DLD1 (cell line): ENCODE measurements around the gene CXXC5.
"Not testable (repeated sequence)": the region's sequence is repeated elsewhere in the genome, so short reads cannot be mapped to it uniquely, and the experiment has no call there.

Source experiments
- in situ Hi-C: cut with HindIII; loops from 2 replicates; pipeline ENCODE4 v1.10.0; 2017; ENCODE audit warnings: low sequenced_read_pairs

The CXXC5 gene

DNA sequence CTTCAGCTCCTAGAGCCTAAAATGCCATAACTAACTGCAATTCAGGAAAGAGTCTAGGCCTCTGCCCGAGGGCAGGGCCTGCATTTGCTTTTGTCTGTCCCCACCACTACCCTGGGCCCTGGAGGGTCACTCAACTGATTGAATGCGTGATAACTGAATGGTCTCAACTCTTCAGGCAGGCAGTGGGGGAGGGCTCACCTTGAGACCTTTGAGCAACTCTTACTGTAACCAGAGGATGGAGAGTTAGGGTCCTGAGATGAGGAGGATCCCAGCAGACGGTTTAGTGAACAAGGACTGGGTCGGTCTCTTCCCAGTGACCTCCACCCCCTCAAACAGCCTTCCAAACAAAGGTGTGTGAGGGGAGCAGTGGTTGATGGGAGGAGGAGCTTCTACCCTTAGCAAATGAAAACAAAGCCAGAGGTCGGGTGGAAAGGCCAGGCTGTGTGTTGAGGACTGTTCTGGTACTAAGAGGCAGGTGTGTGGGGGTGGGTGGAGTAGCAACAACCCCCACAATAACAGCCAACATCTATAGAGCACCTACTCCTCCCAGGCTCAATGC, 59.4 kb downstream of the CXXC5 start:
- in situ Hi-C loops = loop anchor here (10.0 kb wide), 1 partner anchor 63 kb away; the partner anchor contains the start of gene CXXC5

DNA sequence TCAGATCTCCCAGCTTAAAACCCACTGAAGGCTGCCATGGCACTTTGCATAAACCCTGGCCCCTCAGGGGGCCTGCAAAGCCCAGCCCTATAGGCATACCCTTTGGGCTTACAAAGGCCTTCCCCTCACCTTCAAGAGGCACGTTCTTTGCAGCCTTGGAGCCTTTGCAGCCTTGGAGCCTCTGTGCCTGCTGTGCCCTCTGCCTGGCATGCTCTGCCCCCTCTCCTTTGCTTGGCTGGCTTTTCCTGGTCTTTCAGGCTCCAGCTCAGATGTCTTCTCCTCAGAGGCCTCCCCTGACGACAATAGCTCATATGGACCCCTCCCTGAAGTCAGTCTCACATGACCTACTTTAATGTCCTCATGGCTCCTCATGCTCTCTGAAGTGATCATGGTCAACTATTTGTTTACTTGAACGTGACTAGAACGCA, 60.3 kb downstream of the CXXC5 start:
- in situ Hi-C loops = loop anchor here (10.0 kb wide), 1 partner anchor 64 kb away; the partner anchor contains the start of gene CXXC5

DNA sequence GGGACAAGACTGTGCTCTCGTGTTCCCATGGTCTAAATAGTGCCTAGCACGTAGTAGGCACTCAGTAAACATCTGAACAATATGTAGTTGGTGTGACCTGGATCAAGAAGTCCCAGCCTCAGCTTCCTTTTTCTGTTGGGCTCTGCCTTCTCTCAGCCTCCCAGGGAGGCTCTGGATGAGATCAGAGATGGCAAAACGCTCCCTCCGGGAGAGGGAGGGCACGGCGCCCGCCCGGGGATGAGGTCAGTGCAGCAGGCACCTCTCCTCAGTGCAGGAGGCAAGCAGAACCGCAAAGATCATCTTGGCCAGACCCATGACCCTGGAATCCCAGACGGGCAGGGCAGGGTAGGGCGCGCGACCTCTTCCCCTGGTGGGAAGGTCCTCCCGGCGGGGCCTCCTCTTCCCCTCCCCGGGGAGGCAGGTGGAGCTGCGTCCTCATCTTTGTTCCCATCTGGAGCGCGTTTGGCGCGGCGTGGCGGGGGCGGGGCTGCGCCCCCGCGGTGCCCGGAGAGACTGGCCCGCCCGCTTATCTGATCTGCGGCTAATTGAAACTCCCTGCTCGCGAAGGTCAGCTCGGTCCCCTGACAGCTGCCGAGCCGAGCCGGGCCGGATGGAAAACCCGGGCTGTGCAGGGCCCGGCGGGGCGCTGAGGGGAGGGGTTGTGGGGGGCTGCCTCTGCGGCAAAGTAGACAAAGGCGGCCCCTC, 60.9 kb downstream of the CXXC5 start:
- in situ Hi-C loops = loop anchor here (10.0 kb wide), 1 partner anchor 64 kb away; the partner anchor contains the start of gene CXXC5

DNA sequence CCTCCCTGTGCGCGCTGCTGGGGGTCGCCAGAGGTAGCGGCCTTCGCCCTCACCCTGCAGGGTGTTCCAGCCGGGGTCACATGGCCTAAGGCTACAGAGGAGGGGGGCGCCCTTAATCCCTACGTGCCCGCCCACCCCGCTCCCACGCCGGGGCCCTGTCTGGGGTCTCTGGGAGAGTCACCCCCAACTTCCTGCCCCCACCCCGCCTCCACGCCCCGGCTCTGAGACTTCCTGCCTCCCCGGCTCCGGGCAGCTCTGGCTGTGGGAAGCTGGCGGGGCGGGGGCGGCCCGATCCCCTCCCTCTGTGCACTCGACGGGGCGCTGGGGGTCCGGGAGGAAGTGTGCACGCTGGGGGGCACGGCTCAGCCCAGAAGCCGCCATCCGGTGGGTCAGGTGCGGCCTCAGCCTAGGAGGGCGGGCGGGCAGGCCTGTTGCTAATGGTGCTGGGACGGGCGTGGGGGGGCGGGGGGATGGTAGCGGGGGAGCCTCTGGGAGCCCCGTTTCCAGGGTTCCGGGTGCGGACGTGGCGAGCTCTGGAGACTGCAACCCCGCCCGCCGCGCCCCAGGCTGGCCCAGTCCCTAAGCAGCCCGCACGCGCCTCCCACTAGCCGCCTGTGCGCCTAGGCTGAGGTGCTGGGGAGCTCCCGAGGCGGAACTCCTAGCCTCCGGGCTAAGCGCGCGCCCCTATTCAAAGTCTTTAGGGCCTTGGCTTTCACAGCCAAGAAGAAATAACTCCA, 61.6 kb downstream of the CXXC5 start:
- in situ Hi-C loops = loop anchor here (10.0 kb wide), 1 partner anchor 65 kb away; the partner anchor contains the start of gene CXXC5

DNA sequence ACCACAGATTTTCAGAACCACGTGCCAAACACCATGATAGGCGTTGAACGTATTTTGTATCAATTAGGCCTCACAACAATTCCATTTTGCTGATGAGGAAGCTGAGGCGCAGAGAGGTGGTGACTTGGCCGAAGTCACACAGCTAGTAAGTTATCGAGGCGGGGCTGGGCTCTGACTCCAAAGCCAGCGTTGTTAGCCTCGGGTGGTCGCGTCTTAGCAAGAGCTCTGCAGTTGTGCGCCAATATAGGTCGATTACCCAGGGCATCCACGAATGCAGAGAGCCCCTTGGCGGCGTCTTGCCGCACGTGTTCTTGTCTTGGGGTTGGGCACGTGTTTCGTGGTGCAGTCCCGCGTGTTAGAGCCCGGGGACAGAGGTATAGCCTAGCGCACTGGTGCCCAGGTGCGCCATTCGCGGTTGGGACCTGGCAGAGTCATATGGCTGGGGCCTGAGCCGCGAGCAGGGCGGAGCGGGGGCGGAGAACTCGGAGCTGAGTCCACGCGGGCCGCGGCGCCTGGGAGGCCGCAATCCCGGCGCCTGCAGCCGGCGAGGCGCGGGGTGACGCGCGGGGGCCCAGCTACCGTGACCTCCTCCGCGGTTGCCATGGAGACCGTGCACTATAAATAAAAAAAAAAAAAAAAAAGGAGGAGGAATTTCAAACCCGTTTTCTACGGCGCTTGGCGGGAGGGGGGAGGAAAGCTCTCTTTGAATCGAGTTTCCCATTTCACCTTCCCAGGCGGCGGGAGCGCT, 62.3 kb downstream of the CXXC5 start:
- in situ Hi-C loops = no loop called here

DNA sequence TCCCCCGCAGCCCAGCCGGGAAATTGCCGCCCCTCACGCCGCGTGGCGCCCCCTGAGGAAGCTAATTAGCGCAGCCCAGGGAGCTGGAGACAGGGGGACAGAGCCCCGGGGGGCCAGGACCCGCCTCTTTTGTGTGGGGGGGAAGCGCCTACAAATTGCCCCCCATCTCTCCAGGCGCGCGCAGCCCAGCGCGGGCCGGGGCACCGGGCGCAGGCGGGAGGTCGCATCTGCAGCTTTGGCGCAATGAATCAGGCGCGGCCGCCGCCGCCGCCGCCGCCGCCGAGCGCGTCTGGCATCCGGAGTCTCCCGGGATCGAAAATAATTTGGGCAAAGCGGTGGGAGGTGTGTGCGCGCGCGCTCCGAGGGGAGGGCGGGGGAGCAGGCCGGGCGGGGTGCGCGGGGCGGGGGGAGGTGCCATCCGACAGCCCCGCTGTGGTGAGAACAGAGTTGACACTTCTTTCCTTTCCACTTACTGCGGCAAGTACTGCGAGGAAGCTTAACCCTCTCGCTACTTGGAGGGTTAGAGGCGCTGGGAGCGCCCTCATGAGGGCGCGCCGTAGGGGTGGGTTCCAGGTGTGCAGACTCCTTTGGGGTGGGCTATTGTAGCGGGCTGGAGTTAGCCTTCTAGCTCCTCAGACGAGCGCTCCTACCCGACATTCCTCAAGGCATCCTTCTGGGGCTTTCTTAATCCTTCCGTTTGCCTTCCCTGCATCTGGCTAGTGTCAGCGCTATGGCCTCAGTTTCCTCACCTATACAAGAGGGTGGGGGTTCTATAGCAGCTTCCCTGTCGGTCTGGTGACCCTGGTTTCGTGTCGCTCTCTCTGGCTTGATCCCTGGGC, 63.1 kb downstream of the CXXC5 start:
- in situ Hi-C loops = no loop called here

DNA sequence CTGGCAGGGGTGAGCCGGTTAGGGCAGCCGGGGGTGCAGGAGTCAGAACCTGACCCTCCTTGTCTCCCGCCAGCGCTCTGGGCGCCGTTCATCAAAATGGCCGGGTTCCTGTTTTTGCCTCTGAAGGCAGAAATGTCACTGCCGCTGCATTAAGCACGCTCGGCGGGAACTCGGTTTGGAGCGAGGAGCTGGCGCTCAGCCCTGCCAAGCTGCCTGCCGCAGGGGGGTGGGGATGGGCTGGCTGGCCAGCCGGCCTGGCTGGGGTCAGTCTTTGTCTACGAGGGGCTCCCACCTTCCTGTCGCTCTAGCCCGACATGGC, 63.7 kb downstream of the CXXC5 start:
- in situ Hi-C loops = no loop called here

DNA sequence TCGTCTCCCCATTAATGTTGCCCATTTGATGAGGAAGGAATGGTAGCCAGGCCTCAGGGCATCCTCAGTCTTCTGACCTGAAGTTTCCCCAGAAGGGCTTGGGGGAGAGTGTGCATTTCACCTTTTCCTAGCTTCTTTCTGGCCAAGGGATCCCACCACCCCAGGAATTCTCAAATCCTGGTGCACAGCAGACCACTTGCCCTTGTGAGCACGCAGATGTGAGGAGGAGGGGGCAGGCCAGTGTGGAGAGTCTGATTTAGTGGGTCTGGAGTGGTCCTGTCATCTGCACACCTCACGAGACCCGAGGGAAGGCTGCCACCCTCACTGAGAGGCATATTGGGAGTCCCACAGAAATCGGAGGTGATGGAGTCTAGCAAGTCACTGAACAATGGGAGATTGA, 64.3 kb downstream of the CXXC5 start:
- in situ Hi-C loops = no loop called here

DNA sequence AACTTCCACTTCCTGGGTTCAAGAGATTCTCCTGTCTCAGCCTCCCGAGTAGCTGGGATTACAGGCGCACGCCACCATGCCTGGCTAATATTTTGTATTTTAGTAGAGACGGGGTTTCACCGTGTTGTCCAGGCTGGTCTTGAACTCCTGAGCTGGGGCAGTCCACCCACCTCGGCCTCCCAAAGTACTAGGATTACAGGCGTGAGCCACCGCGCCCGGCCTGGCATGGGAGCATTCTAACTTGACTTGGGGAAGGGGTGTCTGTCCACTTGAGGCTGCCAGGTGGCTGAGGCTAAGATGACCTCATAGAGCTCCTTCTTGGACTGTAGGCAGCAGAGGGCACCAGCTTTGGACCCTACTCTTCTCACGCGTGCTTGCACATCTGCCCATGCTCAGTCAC, 65.7 kb downstream of the CXXC5 start:
- in situ Hi-C loops = not testable (repeated sequence)

DNA sequence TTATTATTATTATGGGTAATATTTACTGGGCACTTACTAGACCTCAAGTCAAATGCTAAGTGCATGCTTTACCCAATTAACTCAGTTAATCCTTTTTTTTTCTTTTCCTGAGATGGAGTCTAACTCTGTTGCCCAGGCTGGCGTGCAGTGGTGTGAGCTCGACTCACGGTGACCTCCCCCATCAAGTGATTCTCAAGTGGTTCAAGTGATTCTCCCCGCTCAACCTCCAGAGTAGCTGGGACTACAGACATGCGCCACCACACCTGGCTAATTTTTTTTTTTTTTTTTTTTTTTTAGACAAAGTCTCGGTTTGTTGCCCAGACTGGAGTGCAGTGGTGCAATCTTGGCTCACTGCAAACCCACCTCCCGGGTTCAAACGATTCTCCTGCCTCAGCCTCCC, 69.1 kb downstream of the CXXC5 start:
- in situ Hi-C loops = no loop called here

DNA sequence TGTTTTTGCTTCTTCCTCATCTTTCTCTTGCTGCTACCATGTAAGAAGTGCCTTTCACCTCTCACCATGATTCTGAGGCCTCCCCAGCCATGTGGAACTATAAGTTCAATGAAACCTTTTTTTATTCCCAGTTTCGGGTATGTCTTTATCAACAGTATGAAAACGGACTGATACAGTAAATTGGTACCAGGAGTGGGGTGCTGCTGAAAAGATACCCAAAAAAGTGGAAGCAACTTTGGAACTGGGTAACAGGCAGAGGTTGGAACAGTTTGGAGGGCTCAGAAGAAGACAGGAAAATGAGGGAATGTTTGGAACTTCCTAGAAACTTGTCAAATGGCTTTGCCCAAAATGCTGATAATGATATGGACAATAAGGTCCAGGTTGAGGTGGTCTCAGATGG, 70.3 kb downstream of the CXXC5 start:
- in situ Hi-C loops = not testable (repeated sequence)

DNA sequence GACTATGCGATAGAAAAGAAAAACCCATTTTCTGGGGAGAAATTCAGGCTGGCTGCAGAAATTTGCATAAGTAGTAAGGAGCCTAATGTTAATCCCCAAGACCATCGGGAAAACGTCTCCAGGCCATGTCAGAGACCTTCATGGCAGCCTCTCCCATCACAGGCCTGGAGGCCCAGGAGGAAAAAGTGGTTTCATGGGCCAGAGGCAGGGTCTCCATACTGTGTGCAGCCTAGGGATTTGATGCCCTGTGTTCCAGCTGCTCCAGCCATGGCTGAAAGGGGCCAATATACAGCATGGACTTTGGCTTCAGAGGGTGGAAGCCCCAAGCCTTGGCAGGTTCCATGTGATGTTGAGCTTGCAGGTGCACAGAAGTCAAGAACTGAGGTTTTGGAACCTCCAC, 71.8 kb downstream of the CXXC5 start:
- in situ Hi-C loops = not testable (repeated sequence)

DNA sequence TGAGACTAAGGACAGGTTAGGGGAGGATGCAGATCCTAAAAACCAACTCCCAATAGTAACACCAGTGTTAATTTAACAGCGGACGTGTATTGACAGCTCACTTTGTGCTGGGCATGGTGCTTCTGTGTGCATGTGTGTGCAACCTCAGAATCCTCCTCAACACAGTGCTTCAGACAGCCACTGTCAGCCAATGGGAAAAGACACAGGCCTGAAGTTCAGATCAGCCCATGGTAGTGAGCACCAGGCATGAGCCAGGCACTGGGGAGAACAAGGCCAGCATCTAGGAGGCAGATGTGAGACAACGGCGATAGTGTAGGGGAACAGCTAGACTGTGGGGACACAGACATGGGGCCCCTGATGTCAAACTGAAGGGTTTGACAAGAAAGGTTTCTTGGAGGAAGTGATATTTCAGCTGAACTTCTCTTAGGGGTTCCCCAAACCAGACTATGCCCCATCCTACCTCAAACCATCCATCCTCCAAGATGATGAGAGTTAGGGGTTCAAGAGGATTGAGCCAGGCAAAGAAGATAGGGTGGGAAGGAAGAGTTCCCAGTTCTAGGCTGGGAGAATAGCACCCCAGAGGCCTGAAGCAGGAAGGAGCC, 75.9 kb downstream of the CXXC5 start:
- in situ Hi-C loops = no loop called here

DNA sequence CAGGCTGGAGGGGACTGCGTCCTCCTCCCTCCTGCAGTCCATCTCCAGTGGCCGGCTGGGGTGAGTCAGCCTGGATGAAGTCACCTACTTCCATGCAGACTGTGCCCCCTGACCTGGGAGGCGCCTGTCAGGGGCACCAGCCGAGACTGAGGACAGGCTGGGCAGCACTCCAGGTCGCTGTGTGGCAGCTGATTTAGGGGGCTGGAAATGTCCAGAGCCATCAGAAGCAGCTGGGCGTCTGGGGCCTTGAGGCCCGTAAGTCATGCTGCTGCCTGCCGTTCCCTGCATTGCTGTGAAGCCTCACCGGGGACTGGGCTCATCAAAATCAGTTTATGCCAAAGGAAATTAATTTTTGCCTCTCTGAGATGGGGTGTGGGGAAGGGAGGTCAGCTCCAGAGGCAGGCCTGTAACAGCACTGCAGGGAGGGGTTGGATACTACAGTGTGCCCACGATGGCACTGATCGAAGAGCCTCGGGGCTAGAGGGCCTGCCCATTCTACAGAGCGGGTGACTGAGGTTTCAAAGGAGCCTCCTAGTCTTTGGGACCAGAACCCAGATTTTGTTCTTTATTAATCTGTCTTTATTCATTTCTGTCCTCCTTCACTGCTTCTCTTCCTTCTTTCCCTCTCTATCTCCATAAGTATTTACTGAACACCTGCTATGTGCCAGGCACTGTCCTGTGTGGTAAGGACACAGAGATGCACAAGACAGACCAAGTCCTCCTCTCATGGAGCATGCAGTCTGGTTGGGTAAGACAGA, 77.1 kb downstream of the CXXC5 start:
- in situ Hi-C loops = no loop called here

DNA sequence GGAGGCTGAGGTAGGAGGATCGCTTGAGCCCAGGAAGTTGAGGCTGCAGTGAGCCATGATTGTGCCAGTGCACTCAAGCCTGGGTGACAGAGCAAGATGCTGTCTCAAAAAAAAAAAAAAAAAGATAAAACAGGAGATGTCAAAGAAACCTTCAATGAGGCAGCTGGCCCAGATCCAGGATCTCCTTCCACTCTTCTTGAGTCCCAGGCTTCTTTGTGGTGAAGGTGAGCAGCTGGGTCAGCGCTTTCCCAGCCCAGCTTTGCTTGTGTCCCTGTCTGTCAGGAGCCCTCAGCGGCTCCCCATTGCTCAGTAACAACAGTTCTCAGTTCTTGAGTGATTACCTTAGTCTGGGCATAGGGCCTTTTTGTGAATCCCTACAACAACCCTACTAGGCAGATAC, 78.1 kb downstream of the CXXC5 start:
- in situ Hi-C loops = no loop called here

DNA sequence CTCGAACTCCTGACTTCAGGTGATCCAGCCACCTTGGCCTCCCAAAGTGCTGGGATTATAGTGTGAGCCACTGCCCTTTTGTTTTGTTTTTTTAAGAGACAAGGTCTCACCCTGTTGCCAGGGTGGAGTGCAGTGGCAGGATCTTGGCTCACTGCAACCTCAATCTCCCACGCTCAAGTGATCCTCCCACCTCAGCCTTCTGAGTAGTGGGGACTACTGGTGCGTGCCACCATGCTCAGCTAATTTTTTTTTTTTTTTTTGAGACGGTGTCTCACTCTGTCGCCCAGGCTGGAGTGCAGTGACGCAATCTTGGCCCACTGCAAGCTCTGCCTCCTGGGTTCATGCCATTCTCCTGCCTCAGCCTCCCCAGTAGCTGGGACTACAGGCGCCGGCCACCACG, 79.5 kb downstream of the CXXC5 start:
- in situ Hi-C loops = not testable (repeated sequence)

DNA sequence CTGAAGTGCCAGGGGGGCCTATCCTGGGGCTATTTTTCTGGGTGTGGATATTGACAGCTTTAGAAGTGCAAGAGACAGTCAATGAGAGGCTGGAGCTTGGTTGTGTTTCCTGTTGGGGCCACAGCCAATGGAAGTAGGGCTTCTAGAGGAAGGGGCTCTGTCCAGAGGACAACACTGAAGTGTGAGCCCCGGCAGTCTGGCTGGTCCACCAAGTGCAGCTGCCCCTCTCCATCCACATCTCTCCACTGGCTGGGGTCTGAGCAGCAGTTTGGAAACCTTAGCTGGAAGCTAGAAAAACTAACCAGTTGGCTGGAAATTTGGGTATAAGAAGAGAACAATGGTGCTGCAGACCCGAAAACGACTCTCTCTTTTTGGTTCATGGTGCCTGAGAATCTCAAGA, 83.1 kb downstream of the CXXC5 start:
- in situ Hi-C loops = no loop called here

DNA sequence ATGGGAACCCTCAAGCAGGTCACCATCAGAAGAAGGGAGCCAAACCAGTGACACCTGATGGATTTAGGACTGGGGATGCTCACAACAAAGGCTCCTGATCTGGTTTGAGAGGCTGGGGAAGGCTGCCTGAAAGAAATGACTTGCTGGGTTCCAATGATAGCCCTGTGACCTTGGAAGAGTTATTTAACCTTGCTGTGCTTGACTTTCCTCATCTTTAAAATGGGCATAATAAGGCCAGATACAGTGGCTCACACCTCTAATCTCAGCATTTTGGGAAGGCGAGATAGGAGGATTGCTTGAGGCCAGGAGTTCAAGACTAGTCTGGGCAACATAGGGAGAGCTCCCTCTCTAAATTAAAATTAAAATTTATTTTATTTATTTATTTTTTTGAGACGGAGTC, 83.9 kb downstream of the CXXC5 start:
- in situ Hi-C loops = no loop called here

DNA sequence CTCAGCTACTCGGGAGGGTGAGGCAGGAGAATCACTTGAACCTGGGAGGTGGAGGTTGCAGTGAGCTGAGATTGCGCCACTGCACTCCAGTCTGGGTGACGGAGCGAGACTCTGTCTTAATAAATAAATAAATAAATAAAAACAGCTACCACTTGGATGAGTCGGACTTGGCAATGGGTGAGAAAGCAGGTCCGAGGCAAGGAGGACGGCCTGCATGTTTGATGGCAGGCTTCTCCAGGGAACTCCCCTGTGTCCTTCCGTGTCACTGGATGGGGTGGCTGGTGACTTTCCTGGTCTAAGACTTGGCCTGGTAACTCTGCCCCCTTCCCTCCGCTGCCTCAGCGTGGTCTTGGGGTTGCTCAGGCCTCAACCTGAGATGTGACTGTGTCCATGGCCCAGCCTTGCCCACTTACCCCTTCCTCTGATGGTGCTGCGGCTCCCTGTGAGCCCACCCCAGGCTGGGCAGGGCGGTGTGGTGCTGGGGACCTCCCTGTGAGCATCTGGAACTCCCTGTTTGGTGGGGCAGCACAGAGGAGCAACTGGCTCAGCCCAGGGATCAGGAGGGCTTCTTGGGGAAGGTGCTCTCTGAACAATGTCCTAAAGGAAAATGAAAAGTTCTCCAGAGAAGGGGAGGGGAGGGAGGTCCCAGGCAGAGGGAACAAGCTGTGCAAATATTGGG, 85.0 kb downstream of the CXXC5 start:
- in situ Hi-C loops = no loop called here
